HG02852 (cell line): ENCODE results near the gene DPM2.
A peak's percentile ranks its signal among the peaks of the same experiment; 100 is the strongest.

Experiments used
- ATAC-seq: cut with Tn5 transposase; IDR thresholded peaks from one replicate; pipeline ENCODE4 v1.9.1; 2021; ENCODE audit warnings: mild to moderate bottlenecking, moderate library complexity; ENCODE audit not compliant: unreplicated experiment

Gene DPM2

GRCh38 chr9:127973169-127974000 is 35.7 kb upstream of the DPM2 start:
- no peak for ATAC-seq

GRCh38 chr9:127972236-127972871 is 34.7 kb upstream of the DPM2 start:
- ATAC-seq = no peak

GRCh38 chr9:127971357-127972235 is 33.9 kb upstream of the DPM2 start:
- no peak for ATAC-seq

- peak; percentile 83 for ATAC-seq
Observed at GRCh38 chr9:127970401-127971313, 33.0 kb upstream of the DPM2 start.

- ATAC-seq = no peak
Observed at GRCh38 chr9:127968700-127969383, 31.2 kb upstream of the DPM2 start.

- no peak for ATAC-seq
Observed at GRCh38 chr9:127968042-127968441, 30.4 kb upstream of the DPM2 start.

- ATAC-seq = no peak
Observed at GRCh38 chr9:127967151-127967809, 29.6 kb upstream of the DPM2 start.

GRCh38 chr9:127966416-127967150 is 28.9 kb upstream of the DPM2 start:
- no peak for ATAC-seq

GRCh38 chr9:127965953-127966352 is 28.3 kb upstream of the DPM2 start:
- no peak for ATAC-seq

- no peak for ATAC-seq
Observed at GRCh38 chr9:127963359-127964064, 25.9 kb upstream of the DPM2 start.

- ATAC-seq = no peak
Observed at GRCh38 chr9:127963041-127963358, 25.3 kb upstream of the DPM2 start.

- no peak for ATAC-seq
Observed at GRCh38 chr9:127962278-127962677, 24.6 kb upstream of the DPM2 start.

- ATAC-seq = no peak
Observed at GRCh38 chr9:127961613-127962155, 24.0 kb upstream of the DPM2 start.

- ATAC-seq = no peak
Observed at GRCh38 chr9:127961155-127961490, 23.5 kb upstream of the DPM2 start.

- no peak for ATAC-seq
Observed at GRCh38 chr9:127960410-127961154, 22.9 kb upstream of the DPM2 start.

GRCh38 chr9:127959841-127960409 is 22.3 kb upstream of the DPM2 start:
- ATAC-seq = no peak

- no peak for ATAC-seq
Observed at GRCh38 chr9:127959398-127959797, 21.7 kb upstream of the DPM2 start.
